ENCODE measurements around the gene H1-8.

GRCh38 chr3:129567176-129567705 lies 24.3 kb downstream of the H1-8 start:
- TF ChIP-seq TCF4 (CRISPR knock-in tag; IDR thresholded peaks at IDR 0.05; ENCODE audit: borderline replicate concordance): peak; percentile 82
- no peak for TF ChIP-seq SNAI2 (CRISPR knock-in tag; IDR thresholded peaks at IDR 0.05)
- no peak for TF ChIP-seq PATZ1 (CRISPR knock-in tag; IDR thresholded peaks at IDR 0.05; ENCODE audit: borderline replicate concordance)
